WTC11 (cell line): ENCODE measurements around the gene UPF3A.

Experiments used
- ATF1 ChIP-seq: sonication (generic); formaldehyde crosslinking; IDR thresholded peaks from 2 replicates; pipeline ENCODE4 v1.8.1; 2023; ENCODE audit warnings: mild to moderate bottlenecking, moderate library complexity, missing genetic modification reagents
- CBFB ChIP-seq: sonication (generic); formaldehyde crosslinking; IDR thresholded peaks from 2 replicates; pipeline ENCODE4 v1.8.1; 2022; ENCODE audit warnings: mild to moderate bottlenecking, low read depth, missing genetic modification reagents
- ESRRA ChIP-seq: sonication (generic); formaldehyde crosslinking; IDR thresholded peaks from 2 replicates; pipeline ENCODE4 v1.8.1; 2022; ENCODE audit warnings: mild to moderate bottlenecking, missing genetic modification reagents, borderline replicate concordance
- JUN ChIP-seq: sonication (generic); formaldehyde crosslinking; IDR thresholded peaks from 2 replicates; pipeline ENCODE4 v1.8.0; 2023; ENCODE audit warnings: mild to moderate bottlenecking, missing genetic modification reagents
- NFE2L1 ChIP-seq: sonication (generic); formaldehyde crosslinking; IDR thresholded peaks from 2 replicates; pipeline ENCODE4 v1.8.1; 2023; ENCODE audit warnings: missing genetic modification reagents
- NR3C1 ChIP-seq: sonication (generic); formaldehyde crosslinking; conservative IDR thresholded peaks from 2 replicates; pipeline ENCODE4 v1.8.1; 2023; ENCODE audit warnings: low read depth, mild to moderate bottlenecking, missing genetic modification reagents
- SP1 ChIP-seq: sonication (generic); formaldehyde crosslinking; conservative IDR thresholded peaks from 2 replicates; pipeline ENCODE4 v1.8.1; 2022; ENCODE audit warnings: missing genetic modification reagents
- TEAD4 ChIP-seq: sonication (generic); formaldehyde crosslinking; IDR thresholded peaks from 2 replicates; pipeline ENCODE4 v1.8.0; 2022; ENCODE audit warnings: mild to moderate bottlenecking, missing genetic modification reagents
- ZNF121 ChIP-seq: sonication (generic); formaldehyde crosslinking; IDR thresholded peaks from 2 replicates; pipeline ENCODE4 v1.8.0; 2023; ENCODE audit warnings: missing genetic modification reagents
- TF ChIP-seq, protein P1 (sequence below): sonication (generic); formaldehyde crosslinking; IDR thresholded peaks from 2 replicates; pipeline ENCODE4 v1.8.1; 2022; ENCODE audit warnings: low read depth, missing genetic modification reagents, borderline replicate concordance
- TF ChIP-seq, protein P2 (sequence below): fragments of 200-600 bp; IDR thresholded peaks from 2 replicates; pipeline ENCODE4 v1.8.0; 2022; ENCODE audit warnings: antibody characterized with exemption
- TF ChIP-seq, protein P3 (sequence below): sonication (generic); formaldehyde crosslinking; conservative IDR thresholded peaks from 2 replicates; pipeline ENCODE4 v1.8.1; 2022; ENCODE audit warnings: mild to moderate bottlenecking, missing genetic modification reagents
- TF ChIP-seq, protein P4 (sequence below): sonication (generic); formaldehyde crosslinking; IDR thresholded peaks from 2 replicates; pipeline ENCODE4 v1.8.1; 2023; ENCODE audit warnings: mild to moderate bottlenecking, missing genetic modification reagents, moderate library complexity
- TF ChIP-seq, protein P5 (sequence below): sonication (generic); formaldehyde crosslinking; IDR thresholded peaks from 2 replicates; pipeline ENCODE4 v1.8.1; 2022; ENCODE audit warnings: mild to moderate bottlenecking, moderate library complexity, missing genetic modification reagents

DNA sequence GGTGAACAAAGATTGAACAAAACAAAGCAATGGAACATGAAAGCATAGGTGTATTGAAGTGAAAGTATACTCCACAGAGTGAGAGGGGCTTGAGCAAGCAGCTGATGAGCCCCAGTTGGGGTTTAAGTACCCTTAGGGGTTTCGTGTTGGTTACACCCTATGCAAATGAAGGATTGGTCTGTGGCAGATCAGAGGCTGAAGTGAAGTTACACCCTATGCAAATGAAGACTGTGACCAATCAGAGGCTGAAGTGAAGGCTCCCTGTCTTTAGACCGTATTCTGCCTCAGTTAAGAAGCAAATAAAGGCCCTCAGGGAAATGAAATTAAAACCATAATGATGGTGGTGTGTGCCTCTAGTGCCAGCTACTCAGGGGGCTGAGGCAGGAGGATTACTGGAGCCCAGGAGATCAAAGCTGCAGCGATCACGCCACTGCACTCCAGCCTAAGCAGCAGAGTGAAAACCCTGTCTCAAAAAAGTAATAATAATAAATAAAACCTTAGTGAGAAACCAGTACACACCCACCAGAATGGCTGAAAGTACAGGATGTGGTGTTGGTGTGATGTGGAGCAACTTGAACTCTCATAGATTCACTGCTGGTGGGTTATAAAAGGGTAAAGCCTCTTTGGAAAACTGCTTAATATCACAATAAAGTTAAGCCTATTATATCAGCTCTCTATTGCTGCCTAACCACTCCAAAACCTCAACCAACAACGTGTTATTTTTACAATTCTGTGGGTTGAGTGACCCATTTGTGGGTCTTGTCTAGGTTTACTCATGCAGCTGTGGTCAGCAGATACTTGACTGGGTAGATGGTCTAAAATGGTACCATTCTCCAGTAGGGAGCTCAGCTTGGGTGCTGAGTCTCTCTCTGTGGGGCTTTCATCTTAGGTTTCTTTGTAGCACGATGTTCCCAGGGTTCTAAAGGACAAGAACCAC is 12.8 kb upstream of the UPF3A start:
- TF ChIP-seq, protein P1, sequence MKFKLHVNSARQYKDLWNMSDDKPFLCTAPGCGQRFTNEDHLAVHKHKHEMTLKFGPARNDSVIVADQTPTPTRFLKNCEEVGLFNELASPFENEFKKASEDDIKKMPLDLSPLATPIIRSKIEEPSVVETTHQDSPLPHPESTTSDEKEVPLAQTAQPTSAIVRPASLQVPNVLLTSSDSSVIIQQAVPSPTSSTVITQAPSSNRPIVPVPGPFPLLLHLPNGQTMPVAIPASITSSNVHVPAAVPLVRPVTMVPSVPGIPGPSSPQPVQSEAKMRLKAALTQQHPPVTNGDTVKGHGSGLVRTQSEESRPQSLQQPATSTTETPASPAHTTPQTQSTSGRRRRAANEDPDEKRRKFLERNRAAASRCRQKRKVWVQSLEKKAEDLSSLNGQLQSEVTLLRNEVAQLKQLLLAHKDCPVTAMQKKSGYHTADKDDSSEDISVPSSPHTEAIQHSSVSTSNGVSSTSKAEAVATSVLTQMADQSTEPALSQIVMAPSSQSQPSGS (CRISPR knock-in tag): no peak
- TF ChIP-seq CBFB (CRISPR knock-in tag) (no peak), ZNF121 (CRISPR knock-in tag) (no peak), NFE2L1 (CRISPR knock-in tag) (no peak), TEAD4 (CRISPR knock-in tag) (no peak), NR3C1 (no peak), SP1 (CRISPR knock-in tag) (no peak), ESRRA (CRISPR knock-in tag) (no peak), ATF1 (CRISPR knock-in tag) (no peak), JUN (CRISPR knock-in tag) (no peak)
- TF ChIP-seq, protein P2, sequence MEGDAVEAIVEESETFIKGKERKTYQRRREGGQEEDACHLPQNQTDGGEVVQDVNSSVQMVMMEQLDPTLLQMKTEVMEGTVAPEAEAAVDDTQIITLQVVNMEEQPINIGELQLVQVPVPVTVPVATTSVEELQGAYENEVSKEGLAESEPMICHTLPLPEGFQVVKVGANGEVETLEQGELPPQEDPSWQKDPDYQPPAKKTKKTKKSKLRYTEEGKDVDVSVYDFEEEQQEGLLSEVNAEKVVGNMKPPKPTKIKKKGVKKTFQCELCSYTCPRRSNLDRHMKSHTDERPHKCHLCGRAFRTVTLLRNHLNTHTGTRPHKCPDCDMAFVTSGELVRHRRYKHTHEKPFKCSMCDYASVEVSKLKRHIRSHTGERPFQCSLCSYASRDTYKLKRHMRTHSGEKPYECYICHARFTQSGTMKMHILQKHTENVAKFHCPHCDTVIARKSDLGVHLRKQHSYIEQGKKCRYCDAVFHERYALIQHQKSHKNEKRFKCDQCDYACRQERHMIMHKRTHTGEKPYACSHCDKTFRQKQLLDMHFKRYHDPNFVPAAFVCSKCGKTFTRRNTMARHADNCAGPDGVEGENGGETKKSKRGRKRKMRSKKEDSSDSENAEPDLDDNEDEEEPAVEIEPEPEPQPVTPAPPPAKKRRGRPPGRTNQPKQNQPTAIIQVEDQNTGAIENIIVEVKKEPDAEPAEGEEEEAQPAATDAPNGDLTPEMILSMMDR: no peak
- TF ChIP-seq, protein P3, sequence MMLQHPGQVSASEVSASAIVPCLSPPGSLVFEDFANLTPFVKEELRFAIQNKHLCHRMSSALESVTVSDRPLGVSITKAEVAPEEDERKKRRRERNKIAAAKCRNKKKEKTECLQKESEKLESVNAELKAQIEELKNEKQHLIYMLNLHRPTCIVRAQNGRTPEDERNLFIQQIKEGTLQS (CRISPR knock-in tag): no peak
- TF ChIP-seq, protein P4, sequence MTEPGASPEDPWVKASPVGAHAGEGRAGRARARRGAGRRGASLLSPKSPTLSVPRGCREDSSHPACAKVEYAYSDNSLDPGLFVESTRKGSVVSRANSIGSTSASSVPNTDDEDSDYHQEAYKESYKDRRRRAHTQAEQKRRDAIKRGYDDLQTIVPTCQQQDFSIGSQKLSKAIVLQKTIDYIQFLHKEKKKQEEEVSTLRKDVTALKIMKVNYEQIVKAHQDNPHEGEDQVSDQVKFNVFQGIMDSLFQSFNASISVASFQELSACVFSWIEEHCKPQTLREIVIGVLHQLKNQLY: no peak
- TF ChIP-seq, protein P5, sequence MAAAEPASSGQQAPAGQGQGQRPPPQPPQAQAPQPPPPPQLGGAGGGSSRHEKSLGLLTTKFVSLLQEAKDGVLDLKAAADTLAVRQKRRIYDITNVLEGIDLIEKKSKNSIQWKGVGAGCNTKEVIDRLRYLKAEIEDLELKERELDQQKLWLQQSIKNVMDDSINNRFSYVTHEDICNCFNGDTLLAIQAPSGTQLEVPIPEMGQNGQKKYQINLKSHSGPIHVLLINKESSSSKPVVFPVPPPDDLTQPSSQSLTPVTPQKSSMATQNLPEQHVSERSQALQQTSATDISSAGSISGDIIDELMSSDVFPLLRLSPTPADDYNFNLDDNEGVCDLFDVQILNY (CRISPR knock-in tag): no peak
